SK-N-MC (cell line): ENCODE measurements around the gene TMEM132D.

ENCODE experiments used
- EZH2 ChIP-seq: fragments of 200-600 bp; sonication (generic); IDR thresholded peaks from one replicate; pipeline ENCODE4 v1.6.1; 2017; ENCODE audit warnings: antibody characterized with exemption
- POLR2AphosphoS5 ChIP-seq: IDR thresholded peaks from 2 replicates; pipeline ENCODE4 v1.6.1; 2012; ENCODE audit warnings: mild to moderate bottlenecking, low read depth, low read length, borderline replicate concordance

- no peak for TF ChIP-seq EZH2
- no peak for TF ChIP-seq POLR2AphosphoS5
Observed at GRCh38 chr12:129877411-129877810, 26.4 kb downstream of the TMEM132D start.
